ENCODE measurements around the gene HCAR1. TPM values are rescaled to one million over a fixed set of nuclear protein-coding genes. Genes with fewer than 3 reads are reported as not detected.
"Not testable (repeated sequence)": the region's sequence is repeated elsewhere in the genome, so short reads cannot be mapped to it uniquely, and the experiment has no call there.

HCAR1 gene
- total RNA-seq, result 0.11 TPM
- long read RNA-seq, result 0 reads

DNA sequence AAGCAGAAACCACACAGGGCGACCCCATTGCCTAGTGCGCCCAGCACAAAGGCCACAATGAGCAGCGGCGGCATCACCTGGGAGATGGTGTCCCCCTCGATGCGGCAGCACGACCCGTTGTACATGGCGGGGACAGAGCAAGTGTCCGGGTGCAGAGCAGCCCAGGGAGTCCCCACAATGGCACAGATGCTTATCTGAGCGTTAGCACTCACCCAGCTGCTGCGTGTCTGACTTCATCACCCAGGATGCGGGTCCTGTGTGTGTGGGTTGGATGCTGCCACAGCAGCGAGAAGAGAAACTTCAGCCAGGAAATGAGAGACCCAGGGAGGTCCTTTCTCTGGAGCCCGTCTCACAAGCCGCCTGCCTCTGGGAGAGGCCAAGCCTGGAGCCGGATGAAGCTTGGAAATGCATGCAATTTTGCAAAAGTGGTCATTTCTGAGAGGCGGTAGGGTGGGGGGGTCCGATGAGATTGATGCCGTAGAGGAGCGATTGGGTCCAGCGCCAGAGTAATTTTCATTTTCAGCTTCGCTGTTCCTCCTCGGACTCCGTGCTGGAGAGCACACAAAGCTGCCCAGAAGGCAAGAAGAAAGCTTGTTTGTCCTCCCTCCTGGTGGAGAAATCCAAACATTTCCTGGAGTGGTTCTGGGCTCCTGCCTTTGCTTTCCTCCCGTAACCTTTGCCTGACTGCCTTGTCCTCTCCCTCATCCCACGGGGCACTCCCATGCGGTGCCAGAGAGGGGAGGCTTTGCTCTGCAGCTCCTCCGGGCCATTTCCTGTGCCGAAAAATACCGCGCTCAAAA lies at the start of gene HCAR1:
HCAR1 (minus strand) TSS at position 630 of the 800 bp plus-strand sequence; CDS start at position 125, 505 bp downstream.
- no peak for ATAC-seq (ENCODE audit: poor library complexity)

DNA sequence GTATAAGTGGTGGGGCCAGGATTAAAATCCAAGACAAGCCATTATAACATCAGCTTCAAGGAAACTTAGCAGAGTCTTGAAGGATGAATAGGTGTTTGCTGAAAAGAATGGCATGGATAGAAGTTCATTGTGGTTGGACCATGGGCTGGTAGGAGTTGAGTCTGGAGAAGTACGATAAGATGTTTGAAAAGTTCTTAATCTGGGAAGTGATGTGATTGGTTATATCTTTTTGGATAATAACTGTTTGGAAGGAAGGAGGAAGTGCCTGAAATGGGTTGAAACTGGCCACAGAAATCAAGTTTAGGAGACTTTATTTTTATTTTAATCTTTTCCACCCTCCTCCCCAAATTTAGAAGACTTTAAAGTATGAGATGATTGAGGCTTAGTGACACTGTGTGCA lies 26.9 kb upstream of the HCAR1 start:
- DNase-seq, result no peak
- intact Hi-C loops (cut with DNase I), result no loop called here
- no peak for ATAC-seq (ENCODE audit: poor library complexity)

More for the DNA sequence above, at the start of gene HCAR1:
- intact Hi-C loops (cut with DNase I), result no loop called here
- DNase-seq, result no peak

GRCh38 chr12:122754790-122755189 lies 24.1 kb upstream of the HCAR1 start:
- DNase-seq (no peak), ATAC-seq (ENCODE audit: poor library complexity) (no peak)
- intact Hi-C loops (cut with DNase I), result loop anchor here (5.0 kb wide), 1 partner anchor 117 kb away; no protein-coding TSS in a partner anchor

DNA sequence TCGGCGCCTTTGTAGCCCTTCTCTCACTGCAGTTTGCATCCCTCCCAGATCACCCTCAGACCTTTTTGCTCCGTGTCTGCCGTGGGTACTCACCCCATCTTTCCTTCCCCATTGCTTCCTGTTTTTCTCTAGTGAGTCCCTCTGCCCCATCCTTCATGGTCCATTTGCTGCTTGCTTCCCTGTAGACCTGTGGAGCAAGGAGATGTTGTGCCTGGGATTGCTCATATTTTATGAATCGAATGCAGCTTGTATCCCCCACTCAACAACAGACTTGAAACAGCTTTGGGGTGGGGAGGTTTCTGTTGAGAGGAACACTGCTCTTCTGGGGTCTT lies 22.6 kb upstream of the HCAR1 start:
- no peak for ATAC-seq (ENCODE audit: poor library complexity)
- no peak for DNase-seq
- intact Hi-C loops (cut with DNase I), result loop anchor here (5.0 kb wide), 1 partner anchor 116 kb away; no protein-coding TSS in a partner anchor

DNA sequence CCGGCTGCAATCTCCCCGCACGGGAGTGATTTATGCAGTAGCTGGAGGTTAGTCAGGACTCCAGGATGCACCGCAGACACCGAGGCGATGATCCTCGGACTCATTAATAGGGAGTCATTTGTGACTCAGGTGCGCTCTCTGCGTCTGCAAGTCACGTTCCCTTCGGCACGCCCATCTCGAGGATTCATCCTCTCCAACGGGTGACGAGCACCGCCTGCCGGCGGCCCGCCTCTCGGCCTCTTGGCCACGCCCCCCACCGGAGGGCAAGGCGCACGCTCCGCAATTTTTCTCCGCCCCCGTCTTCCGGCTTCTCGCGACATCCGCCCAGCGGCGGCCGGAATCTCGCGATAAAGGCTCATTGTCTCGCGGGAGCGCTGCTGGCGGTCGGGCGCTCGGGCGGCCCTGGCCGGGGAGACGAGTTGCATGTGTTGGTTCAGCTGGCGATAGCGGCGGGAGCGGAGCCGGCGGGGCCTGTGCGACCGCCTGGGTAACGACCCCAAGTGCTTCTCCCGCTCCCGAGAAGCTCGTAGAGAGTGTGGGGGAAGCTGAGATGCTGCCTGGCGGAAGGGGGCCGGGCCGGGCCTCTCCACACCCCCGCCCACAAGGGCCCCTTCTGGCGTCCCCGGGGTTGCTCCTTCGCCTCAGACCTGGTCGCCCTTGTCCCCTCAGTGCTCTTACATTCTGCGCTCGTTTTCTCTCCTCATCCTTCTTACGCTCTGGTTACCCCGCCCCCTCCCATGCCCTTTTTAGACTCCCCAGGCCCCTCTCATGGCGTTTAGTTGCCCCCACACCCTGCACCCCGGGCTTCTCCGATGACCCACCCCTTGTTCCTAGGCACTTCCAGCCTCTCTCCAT lies 22.0 kb upstream of the HCAR1 start, which contains the start of gene DENR:
DENR (plus strand) TSS at position 361 of the 855 bp plus-strand sequence. CDS start 878 bp downstream, outside the sequence.
- ATAC-seq (ENCODE audit: poor library complexity) (peak; percentile 99), DNase-seq (peak; percentile 98)
- intact Hi-C loops (cut with DNase I), result loop anchor here (5.0 kb wide), 1 partner anchor 115 kb away; no protein-coding TSS in a partner anchor

DNA sequence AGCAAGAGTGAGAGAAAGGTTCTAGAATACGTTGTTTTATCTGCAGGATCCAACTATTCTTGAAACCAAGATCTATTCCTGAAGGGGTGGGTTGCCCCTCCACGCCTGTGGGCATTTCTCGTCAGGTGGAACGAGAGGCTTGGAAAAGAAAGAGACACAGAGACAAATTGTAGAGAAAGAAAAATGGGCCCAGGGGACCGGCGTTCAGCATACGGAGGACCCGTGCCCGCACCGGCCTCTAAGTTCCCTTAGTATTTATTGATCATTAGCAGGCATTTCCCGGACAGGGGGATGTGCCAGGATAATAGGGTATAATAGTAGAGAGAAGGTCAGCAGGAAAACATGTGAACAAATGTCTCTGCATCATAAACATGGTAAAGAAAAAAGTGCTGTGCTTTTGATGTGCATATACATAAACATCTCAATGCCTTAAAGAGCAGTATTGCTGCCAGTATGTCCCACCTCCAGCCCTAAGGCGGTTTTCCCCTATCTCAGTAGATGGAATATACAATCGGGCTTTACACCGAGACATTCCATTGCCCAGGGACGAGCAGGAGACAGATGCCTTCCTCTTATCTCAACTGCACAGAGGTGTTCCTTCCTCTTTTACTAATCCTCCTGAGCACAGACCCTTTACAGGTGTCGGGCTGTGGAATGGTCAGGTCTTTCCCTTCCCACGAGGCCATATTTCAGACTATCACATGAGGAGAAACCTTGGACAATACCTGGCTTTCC lies 20.3 kb upstream of the HCAR1 start:
- not testable (repeated sequence) for ATAC-seq (ENCODE audit: poor library complexity); DNase-seq
- intact Hi-C loops (cut with DNase I), result loop anchor here (5.0 kb wide), 1 partner anchor 114 kb away; no protein-coding TSS in a partner anchor

- no peak for DNase-seq
- intact Hi-C loops (cut with DNase I), result loop anchor here (5.0 kb wide), 1 partner anchor 112 kb away; no protein-coding TSS in a partner anchor
- no peak for ATAC-seq (ENCODE audit: poor library complexity)
Observed at GRCh38 chr12:122749569-122750332, 19.1 kb upstream of the HCAR1 start.

DNA sequence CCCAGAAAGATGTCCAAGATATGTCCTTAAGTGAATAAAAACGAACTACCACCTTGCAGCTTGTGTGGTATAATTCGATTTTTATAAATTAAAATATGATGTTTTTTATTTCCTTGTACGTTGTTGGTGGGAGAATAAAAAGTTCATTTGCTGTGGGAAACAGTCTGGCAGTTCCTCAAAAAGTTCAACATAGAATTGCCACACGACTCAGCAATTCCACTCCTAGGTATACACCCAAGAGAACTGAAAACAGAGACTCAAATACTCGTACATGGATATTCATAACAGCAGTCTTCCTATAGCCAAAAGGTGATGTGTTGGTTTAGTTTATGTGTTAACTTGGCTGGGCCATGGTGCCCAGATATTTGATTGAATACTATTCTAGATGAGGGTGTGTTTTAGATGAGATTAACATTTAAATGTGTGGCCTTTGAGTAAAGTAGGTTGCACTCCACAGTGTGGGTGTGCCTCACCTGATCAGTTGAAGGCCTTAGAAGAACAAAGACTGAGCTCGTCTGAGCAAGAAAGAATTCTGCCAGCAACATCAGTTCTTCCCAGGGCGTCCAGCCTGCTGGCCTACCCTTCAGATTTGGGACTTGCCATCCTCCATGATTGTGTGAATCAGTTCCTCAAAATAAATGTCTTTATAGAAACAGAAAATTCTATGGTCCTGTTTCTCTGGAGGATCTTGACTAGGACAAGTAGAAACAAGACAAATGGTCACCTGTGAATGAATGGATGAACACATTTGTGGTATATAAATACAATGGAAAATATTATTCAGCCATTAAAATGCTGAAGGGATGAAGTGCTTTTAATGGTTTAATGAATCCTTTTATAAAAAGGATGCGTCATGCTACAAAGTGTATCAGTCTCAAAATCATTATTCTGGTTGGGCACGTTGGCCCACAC lies 16.8 kb upstream of the HCAR1 start:
- intact Hi-C loops (cut with DNase I), result no loop called here
- no peak for ATAC-seq (ENCODE audit: poor library complexity)
- DNase-seq, result no peak

DNA sequence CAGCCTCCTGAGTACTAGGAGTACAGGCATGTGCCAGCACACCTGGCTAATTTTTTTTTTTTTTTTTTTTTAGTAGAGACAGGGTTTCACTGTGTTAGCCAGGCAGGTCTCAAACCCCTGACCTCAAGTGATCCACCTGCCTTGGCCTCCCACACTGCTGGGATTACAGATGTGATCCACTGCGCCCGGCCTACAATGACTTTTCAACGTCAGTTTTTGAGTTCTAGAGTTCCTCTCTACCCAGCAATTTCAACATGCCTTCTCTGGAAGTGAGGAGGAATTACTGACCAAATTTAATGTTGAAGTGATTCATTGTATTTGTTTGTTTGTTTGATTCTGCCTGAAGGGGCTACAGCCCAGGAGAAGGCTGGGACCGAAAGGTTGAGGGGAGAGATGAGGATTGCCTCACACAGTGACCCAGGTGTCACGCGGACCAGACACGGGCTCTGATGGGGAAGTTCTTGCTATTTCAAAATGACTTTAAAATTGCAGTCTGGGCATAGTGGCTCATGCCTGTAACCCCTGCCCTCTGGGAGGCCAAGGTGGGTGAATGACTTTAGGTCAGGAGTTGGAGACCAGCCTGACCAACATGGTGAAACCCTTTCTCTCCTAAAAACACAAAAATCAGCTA lies 13.4 kb upstream of the HCAR1 start:
- ATAC-seq (ENCODE audit: poor library complexity), result peak; percentile 20
- DNase-seq, result no peak
- intact Hi-C loops (cut with DNase I), result no loop called here

DNA sequence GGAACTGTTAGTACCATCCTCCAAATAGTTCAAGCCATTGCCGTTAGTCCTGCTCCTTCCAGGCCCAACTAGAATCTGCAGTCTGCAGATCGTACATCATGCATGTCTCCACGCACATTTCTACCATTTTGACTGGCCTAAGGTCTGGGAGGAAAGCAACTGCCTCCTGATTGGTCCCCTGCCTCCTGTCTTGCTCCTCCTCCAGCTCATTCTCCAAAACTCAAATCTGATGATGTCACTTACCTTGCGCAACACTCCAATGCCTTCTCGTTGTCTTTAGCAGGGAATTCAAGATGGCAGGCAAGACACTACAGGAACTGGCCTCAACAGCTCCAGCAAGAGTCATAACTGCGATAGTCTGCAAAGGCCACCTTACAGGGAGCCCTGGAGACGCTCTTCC lies 9.7 kb upstream of the HCAR1 start:
- ATAC-seq (ENCODE audit: poor library complexity) (no peak), DNase-seq (no peak)
- intact Hi-C loops (cut with DNase I), result no loop called here

DNA sequence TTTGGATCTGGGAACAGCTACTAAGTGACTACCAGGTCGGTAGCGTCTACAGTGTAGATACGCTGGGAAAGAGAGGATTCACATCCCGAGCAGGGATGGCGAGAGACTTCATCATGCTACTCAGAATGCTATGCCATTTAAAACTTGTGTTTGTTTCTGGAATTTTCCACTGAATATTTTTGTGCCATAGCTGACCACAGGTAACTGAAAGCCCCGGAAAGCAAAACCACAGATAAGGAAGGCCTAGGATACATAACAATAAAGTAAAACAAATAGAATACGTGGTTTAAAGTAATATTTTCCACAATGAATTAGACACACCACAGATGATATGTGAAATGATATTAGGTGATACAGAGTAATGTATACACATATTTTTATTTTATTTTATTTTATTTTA lies 7.9 kb upstream of the HCAR1 start:
- no peak for ATAC-seq (ENCODE audit: poor library complexity)
- no peak for DNase-seq
- intact Hi-C loops (cut with DNase I), result no loop called here

DNA sequence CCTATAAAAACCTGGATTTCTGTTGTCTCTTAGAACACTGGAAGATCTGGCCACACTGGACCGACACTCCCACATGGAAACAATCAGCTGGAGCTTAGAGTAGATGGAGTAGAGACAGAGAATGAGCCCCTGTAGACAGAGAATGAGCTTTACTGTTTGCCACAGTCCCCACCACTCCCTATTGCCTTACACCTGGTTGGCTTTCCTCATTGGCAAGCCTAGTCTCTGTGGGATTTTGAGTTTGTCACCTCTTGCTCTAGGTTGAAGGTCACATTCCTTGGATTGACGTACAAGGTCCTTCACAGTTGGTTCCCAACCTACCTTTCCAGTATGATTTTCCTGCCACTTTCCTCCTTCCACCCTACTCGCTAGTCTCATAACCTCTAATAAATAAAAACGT lies 2.0 kb upstream of the HCAR1 start:
- ATAC-seq (ENCODE audit: poor library complexity) (no peak), DNase-seq (no peak)
- intact Hi-C loops (cut with DNase I), result no loop called here

DNA sequence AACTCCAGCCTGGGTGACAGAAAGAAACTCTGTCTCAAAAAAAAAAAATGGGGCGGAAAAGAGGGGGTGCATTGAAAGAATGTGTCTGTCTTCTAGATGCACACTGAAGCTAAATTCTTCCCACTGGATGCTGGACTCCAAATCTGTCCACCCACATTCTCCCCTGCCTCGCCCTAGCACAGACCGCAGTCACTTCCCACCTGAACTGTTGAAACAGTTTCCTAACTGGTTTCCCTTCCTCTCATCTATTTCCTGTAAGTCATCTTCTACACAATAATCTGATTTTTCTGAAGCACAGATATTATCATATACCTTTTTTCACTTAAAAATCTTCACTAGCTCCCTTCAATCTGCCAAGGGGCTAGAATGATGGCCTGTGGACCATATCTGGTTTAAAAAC lies 1.5 kb upstream of the HCAR1 start:
- ATAC-seq (ENCODE audit: poor library complexity) (no peak), DNase-seq (no peak)
- intact Hi-C loops (cut with DNase I), result no loop called here

DNA sequence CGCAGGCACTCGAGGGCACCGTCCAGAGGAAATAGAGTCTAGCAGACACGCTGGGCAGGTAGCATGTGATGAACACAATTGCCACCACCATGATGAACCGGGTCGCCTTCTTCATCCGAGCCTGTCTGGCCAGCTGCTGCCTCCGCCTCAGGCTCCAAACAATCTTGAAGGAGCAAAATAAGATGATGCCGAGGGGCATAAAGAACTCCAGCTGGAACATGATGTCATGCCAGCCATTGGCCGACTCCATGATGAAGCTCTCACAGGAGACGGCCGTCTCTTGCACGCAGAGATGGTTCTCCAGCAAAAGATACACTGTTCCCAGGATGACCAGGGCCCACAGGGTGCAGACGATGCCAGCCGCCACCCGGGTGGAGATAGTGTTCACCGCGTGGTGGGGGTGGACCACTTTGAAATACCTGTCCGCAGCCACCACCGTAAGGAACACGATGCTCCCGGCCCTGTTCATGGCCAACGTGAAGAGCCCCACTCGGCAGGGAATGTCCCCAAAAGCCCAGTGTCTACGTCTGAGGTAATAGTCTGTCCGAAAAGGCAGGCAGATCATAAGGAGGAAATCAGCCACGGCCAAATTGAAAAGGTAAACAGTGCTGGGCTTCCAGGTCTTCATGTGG lies 945 bp downstream of the HCAR1 start:
- intact Hi-C loops (cut with DNase I), result no loop called here
- ATAC-seq (ENCODE audit: poor library complexity) (no peak), DNase-seq (no peak)

GRCh38 chr12:122726080-122726558 lies 4.5 kb downstream of the HCAR1 start:
- ATAC-seq (ENCODE audit: poor library complexity) (no peak), DNase-seq (no peak)
- intact Hi-C loops (cut with DNase I), result no loop called here

- intact Hi-C loops (cut with DNase I), result no loop called here
- ATAC-seq (ENCODE audit: poor library complexity) (no peak), DNase-seq (no peak)
Observed at GRCh38 chr12:122725452-122726079, 5.1 kb downstream of the HCAR1 start.
